Ovary (tissue), 3 donors: Measurements from ENCODE around the gene CACNB4.

Source experiments
- CTCF ChIP-seq, 3 donors: fragments of 450-650 bp in 2 of 3; fragments of 200-600 bp in 1 of 3; IDR thresholded peaks; one replicate each; pipeline versions ENCODE4 v1.5.1 to v1.8.0; 2016 to 2022; ENCODE audit warnings: antibody characterized with exemption in 3 of 3, mild to moderate bottlenecking in 1 of 3
- POLR2A ChIP-seq: fragments of 450-650 bp; IDR thresholded peaks from one replicate; pipeline ENCODE4 v1.6.1; 2017; ENCODE audit warnings: antibody characterized with exemption, mild to moderate bottlenecking, moderate library complexity
- donor health status: DM: no; HTN: no; CAD: no.

GRCh38 chr2:152072011-152072410 lies 26.8 kb downstream of the CACNB4 start:
- no peak for TF ChIP-seq CTCF (IDR thresholded peaks at IDR 0.05)
- no peak for TF ChIP-seq POLR2A
